ENCODE results near the gene TRMT112.

The TRMT112 gene

DNA sequence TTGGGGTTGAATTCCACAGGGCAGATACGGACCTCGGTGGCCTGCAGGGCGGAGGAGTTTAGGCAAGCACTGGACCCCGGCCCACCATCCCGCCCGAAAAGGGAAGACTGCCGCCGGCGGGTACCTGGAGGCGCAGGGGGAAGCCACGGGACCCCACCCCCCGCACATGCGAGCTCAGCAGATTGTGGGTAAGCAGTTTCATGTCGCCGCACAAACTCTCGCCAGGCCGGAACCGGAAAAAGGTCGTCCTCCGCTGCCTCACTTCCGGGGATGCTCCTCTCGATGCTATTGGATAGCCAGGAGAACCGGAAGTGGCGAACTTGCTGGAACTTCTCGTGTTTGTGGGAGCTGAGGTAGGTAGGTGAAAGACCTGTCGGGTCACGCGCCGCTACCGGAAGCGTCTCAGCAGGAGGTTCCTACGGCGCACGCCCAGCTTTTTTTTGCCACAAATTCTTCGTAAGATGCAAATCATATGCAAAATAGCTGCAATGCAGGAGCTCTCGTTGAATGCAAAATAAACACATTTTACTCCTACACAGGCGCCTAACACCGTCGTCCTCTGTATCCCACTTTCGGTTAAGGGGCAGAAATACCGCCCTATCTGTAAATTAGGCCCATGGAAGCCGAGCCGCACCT is at the start of gene TRMT112:
TRMT112 (minus strand) TSS at position 235 of the 636 bp plus-strand sequence; CDS start at position 202, 33 bp downstream.
- peak; percentile 84 to 90 for DNase-seq

DNA sequence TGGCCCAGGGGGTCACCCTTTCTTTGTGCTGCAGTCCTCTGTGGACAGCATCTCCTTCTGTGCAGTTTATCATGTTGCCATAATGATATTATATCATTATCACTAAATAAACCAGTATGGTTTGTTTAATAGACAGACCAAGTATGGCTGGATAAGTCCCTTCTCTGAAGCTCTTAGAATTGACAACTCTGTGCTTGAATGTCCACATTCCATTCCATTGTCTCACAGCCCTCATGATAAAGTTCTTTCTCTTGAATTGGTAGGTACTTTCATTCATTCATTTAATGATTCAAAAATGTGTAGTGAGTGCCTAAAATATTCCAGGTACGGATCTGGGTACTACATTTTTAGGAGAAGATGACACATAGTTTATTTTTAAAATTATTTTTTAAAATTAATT is 49.4 kb upstream of the TRMT112 start:
- DNase-seq = no peak

DNA sequence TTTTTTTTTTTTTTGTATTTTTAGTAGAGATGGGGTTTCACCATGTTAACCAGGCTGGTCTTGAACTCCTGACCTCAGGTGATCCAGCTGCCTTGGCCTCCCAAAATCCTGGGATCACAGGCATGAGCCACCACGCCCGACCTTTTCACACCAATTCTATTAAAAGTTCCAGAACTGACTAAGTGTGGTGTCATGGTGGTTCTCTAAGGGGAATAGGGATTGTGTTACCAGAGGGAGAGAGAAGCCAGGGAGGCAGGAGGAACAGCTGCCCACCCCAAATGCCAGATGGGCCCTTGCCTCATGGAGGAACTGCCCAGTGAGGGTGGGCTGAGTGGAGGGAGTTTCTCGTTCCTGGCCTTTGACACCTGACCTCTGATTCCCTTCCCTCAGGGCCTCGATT is 47.6 kb upstream of the TRMT112 start:
- DNase-seq = no peak

DNA sequence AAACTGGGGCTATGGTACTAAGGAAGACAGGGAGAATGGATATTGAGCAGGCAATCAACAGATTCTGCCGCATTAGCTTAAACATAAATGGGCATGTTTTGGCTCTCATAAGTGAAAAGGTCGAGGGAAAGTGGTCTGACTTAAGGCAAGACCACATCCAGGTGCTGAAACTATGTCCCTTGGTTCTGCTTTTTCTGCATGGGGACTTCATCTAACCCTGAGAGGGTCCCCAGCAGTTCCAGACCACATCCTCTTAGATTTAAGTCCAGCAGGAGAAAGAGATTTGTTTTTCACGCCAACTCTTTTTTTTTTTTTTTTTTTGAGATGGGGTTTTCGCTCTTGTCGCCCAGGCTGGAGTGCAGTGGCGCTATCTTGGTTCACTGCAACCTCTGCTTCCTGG is 47.1 kb upstream of the TRMT112 start:
- no peak for DNase-seq

DNA sequence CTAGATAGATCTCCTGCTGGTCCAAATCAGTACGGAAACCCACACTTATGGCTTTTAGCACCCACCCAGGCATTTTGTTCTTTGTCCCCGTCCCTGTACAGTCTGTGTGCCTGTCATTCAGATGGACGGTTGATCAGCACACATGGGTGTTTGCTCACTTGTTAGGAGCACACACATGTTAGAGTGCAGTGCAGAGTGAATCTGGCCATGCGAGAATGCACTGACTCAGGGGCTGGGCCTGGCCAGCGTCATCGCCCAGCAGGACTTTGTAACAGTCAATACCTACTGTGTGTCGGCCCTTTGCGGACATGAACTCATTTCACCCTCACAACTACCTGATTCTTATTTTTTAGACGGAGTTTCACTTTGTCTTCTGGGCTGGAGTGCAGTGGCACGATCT is 45.0 kb upstream of the TRMT112 start:
- DNase-seq = no peak

DNA sequence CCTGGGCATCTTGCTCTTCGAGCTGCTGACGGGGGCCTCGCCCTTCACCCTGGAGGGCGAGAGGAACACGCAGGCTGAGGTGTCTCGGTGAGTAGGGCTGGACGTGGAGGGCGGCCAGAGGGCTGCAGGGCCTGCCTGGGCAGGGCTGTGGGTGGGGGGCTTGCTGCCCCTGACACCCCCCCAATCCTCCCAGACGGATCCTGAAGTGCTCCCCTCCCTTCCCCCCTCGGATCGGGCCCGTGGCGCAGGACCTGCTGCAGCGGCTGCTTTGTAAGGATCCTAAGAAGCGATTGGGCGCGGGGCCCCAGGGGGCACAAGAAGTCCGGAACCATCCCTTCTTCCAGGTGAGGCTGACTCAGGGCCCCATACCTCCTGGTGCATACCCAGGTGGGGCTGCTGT is 44.3 kb upstream of the TRMT112 start:
- no peak for DNase-seq

DNA sequence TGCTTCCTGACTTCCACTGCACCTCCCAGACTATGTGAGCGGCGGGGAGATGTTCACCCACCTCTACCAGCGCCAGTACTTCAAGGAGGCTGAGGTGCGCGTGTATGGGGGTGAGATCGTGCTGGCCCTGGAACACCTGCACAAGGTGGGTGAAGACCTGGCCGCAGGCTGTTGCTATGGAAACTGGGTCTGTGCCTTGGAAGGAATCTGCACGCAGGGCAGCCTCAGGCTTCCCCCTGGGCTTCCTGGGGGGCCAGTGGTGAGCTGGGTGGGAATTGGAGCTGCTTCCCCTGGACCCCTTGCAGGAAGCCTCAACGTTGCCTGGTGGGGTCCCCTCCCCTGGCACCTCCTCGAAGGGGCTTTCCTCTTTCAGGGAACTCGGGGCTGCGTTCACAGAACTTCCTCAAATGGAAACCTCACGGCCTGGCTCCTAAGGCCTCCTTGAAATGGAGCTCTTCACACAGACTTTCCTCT is 43.1 kb upstream of the TRMT112 start:
- no peak for DNase-seq

DNA sequence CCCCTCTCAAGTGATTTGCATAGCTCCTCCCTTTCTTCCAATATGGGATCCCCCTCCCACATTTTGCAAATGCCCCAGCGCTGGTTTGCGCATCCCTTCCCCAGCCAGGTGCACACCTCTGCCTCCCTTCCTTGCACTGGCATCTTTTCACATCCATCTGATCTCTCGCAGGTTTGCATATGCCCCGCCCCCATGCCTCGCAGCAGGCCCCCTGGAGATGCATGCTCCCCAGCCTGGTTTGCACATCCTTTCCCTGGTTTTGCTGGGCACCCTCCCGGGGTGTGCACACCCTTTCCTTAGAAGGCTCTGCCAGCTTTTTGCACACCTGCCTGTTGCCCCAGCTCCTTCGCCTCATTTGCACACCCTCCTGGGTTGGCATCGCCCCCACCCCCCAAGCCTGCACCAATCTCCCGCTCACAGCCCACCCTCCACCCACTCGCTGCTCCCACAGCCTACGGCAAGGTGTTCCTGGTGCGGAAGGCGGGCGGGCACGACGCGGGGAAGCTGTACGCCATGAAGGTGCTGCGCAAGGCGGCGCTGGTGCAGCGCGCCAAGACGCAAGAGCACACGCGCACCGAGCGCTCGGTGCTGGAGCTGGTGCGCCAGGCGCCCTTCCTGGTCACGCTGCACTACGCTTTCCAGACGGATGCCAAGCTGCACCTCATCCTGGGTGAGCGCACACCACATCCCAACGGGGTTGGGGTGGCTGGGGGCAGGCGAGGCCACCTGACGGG is 42.5 kb upstream of the TRMT112 start:
- DNase-seq = no peak

DNA sequence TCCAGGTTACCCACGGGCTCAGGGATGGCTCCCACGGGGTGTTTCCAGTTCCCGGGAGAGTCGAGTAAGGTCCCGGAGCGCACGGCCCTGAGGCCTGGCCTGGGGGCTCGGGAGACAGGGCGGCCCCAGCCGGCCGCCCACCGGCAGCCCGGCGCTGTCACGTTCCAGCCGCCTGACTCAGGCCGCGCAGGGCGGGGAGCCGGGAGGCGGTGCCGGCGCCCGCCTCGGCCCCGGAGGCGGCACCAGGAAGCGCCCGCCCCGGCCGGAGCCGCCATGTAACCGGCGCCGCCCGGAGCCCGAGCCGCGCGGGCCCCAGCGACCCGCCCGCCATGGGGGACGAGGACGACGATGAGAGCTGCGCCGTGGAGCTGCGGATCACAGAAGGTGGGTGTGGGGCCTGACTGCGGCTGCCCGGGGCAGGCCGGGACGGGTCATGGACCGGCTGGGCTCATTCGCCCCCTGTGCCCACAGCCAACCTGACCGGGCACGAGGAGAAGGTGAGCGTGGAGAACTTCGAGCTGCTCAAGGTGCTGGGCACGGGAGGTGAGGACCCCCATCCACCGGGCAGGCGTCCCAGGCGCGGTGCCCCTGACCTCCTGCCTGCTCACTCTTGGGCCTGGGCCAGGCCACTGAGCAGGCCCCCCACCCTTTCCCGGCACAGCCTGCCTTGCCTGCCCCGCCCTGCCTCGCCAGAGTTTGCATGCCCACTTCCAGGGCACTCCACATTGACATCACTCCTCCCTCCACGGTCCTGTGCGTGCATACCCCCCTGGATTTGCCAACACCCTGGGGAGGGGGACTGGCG is 41.8 kb upstream of the TRMT112 start, which contains the start of gene RPS6KA4:
RPS6KA4 (plus strand) TSS at position 256 of the 805 bp plus-strand sequence; CDS start at position 330, 74 bp downstream.
- DNase-seq = no peak

DNA sequence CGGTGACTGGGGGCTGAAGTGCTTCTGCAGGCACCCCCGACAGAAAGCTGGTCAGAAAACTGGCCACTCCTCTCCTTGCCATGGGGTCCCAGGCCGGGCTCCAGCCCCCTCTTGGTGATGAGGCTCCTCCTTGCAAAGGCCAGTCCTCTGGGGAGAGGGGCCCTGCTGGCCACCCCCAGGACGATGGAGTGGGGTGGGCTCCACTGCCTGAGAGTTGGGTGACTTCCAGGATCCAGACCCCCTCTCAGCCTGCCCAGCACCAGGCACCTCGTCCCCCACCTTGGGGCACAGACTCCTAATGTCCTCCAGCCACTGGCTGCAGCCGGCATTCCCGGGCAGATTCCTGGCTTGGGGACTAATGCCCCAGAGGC is 41.2 kb upstream of the TRMT112 start:
- DNase-seq = no peak

DNA sequence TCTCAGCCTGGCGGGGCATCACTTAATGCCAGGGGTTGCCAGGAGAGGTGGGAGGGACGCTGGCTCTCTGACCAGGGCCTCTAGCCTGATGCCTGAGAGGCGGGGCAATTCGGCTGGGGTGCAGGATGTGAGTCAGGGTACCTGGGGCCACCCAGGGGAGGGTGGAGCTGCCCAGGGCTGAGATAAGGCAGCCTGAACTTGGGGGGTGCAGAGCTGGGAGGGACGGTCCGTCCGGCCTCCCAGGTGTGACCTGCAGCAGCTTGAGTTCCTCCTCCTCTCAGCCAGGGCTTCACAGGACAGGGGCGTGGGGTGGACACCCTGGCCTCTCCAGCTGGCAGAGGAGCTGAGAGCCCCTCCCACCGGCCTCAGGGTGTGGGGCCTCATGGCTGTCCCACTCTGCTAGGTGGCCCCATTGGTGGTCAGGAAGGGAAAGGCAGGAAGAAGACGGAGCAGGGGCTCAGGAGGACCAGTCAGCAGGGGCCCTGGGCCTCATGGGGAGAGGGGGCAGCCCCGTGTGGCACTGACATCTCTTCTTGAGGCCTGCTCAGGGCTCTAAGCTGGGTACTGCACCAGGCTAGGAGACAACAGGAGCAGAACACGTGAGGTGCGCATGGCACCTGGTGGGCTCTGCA is 40.7 kb upstream of the TRMT112 start:
- no peak for DNase-seq

DNA sequence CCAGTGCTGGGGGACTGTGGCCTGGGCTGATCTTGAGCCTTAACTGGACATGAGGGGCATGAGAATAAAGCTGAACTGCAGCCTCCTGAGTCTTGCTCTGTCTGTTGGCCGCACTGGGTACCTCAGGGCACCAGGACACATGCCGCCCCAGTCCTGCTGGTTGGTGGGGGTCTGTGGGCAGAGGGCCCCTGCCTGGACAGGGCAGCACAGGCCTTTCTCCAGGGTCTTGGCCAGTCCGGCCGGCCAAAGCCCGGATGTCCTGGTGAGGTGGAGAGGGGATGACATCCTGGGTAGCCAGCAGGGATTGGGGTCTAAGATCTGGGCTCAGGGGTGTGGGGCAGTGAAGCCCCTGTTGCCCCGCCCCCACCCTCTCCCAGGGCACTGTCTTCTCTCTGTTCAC is 40.1 kb upstream of the TRMT112 start:
- no peak for DNase-seq

DNA sequence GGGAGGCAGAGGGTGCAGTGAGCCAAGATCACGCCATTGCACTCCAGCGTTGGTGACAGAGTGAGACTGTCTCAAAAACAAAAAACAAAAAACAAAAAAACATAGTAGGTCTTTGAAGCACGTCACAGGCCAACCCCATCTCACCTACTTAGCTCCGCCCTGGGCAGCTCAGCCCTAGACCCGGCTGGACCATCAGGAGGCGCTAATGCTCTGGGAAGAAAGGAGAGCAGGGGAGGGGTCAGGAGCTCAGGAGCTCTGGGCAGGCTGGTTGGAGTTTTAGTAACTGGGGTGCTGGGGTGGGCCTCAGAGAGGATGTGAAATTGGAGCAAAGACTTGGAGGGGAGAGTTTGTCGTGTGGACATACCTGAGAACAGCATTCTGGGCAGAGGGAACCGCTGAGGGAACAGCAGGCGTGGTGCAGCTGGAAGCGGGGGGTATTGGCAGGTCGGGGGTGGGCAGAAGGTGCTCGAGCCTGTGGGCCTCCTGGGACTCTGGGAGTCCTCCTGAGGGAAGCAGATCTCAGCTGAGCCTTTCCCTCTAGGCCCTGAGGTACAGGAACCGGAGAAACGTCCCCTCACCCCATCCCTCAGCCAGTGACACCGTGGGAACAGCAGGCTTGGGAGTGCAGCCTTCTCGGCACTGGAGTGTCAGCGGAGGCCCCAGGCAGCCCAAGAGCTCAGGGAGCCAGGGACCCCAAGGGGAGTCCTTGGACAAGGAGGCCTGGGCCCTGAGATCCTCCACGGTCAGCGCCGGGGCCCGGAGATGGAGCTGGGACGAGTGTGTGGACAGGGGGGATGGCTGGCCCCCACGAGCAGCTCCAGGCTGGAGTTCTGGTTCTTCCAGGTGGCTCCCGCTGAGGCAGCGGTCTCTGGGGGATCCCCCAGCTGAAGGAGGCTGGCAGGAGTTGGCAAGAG is 39.4 kb upstream of the TRMT112 start:
- DNase-seq = no peak

DNA sequence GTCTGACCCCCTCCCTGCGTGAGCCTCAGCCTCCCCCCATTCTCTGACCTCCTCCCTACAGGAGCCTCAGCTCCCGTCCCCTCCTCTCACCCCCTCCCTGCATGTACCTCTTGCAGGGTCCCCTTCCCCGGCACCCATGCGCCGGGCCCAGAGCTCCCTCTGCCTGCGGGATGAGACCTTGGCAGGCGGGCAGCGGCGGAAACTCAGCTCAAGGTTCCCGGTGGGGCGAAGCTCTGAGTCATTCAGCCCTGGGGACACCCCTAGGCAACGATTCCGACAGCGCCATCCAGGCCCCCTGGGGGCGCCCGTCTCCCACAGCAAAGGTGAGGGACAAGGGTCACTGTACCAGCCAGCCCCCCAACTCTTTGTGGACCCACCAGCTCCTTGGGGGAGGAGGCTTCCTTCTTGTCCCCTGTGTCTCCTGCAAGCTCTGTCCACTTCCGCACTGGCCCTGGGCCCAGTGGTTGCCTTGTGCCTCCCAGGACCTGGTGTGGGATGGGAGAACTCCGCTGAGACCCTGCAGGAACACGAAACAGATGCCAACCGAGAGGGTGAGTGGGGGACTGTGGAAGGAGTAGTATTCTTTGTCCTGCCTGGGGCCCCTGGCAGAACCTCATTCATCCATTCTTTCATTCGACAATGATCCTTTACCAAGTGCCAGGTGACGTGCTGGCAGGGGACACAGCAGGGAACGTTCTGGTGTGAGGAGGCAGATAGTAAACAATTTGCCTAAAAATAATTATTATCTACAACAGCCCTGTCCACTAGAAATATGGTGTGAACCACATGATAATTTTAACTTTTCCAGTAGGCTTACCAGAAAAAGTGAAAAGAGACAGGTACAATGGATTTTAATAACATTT is 38.0 kb upstream of the TRMT112 start:
- no peak for DNase-seq

DNA sequence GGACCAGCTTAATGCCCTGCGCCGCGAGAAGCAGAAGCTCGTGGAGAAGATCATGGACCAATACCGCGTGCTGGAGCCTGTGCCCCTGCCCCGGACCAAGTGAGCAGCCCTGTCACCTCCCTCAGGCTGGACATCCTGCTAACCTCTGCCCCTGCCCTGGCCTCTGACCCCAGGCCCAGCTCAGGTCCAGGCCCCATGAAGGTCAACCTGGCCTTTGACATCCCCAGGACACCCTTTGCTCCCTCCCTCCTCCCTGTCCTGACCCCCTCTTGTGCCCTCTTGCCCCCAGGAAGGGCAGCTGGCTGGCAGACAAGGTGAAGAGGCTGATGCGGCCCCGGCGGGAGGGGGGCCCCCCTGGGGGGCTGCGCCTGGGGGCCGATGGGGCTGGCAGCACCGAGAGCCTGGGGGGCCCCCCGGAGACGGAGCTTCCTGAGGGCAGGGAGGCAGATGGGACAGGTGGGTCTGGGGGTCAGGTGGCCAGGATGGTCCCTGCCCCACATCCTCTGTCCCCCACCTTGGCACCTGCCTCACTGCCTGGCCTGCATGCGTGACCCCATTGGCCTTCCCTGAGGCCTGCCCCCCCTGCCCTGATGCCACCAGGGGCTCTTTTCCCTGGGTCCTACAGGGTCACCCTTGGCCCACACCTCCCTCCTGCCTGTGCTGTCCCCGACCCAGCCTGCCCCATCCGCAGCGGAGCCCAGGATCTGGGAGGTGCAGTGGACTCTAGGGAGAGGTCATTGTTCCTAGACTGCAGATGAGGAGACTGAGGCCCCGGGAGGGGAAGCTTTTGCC is 36.6 kb upstream of the TRMT112 start:
- DNase-seq = no peak

DNA sequence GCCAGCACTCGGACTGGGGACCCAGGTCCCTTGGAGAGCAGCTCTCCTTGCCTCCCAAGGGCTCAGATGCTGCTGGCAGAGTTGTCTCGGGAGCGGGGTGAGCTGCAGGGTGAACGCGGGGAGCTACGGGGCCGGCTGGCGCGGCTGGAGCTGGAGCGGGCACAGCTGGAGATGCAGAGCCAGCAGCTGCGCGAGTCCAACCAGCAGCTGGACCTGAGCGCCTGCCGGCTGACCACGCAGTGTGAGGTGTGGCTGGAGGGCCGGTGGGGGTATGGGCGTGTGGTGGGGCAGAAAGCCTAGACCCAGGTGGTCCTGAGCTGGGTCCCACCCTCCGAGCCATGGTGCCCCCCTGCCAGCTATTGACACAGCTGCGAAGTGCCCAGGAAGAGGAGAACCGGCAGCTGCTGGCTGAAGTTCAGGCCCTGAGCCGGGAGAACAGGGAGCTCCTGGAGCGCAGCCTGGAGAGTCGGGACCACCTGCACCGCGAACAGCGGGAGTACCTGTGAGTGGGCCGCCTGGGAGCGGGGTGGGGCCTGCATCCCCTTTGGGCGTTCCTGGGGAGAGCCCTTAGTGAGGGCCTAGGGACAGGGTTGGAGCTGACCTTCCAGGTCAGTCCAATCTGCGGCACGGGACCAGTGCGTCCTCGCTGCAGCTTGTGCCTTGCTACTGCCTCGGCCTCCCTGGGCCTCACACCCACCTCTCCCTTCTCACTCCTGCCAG is 35.8 kb upstream of the TRMT112 start:
- no peak for DNase-seq

DNA sequence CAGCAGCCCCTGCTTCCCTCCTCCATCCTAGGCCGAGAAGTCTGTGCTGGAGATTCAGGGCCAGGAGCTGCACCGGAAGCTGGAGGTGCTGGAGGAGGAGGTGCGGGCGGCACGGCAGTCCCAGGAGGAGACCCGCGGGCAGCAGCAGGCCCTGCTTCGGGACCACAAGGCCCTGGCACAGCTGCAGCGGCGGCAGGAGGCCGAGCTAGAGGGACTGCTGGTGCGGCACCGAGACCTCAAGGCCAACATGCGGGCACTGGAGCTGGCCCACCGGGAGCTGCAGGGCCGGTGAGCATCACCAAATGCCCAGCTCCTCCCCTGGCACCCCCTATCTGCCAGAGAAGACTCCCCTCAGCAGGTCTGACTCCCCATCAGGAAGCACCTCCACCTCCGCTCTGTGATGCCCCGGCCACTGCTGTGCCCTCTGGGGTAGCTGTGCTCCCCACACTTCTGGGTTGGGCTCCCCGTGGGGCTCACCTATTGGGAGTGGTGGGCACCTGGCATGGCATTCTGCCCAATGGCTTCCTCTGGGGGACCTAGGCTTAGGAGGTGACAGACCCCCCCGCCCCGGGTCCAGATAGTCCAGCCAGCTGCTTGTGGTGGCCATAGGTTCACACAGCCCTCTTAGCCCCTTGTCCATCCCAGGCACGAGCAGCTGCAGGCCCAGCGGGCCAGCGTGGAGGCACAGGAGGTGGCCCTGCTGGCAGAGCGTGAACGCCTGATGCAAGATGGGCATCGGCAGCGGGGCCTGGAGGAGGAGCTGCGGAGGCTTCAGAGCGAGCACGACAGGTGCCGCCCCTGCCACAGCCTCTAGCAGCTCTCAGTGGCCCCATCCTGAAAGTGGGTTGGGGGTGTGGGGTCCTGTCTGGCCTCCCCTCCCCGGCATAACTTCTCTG is 35.0 kb upstream of the TRMT112 start:
- no peak for DNase-seq

DNA sequence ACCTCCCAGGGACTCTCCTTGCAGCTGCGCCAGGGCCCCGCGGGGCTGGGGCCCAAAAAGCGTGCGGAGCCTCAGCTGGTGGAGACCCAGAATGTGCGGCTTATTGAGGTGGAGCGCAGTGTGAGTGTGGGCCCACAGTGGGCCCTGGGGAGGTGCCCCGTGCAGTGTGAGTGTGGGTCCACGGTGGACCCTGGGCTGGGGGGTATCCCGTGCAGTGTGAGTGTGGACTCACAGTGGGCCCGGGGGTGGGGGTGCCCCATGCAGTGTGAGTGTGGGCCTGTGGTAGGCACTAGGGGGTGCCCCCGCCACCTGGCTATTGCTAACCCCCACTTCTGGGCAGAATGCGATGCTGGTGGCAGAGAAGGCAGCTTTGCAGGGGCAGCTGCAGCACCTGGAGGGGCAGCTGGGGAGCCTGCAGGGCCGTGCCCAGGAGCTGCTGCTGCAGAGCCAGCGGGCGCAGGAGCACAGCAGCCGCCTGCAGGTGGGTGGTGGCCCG is 33.8 kb upstream of the TRMT112 start:
- DNase-seq = no peak
